ENCODE data around the gene APOBEC3B.
"Not testable (repeated sequence)": the region's sequence is repeated elsewhere in the genome, so short reads cannot be mapped to it uniquely, and the experiment has no call there.

APOBEC3B gene

GRCh38 chr22:38968801-38969200 lies 13.3 kb upstream of the APOBEC3B start:
- no peak for FAIRE-seq

GRCh38 chr22:38970551-38970950 lies 11.6 kb upstream of the APOBEC3B start:
- FAIRE-seq, result no peak

GRCh38 chr22:38971202-38971601 lies 10.9 kb upstream of the APOBEC3B start:
- no peak for FAIRE-seq

GRCh38 chr22:38971791-38972190 lies 10.4 kb upstream of the APOBEC3B start:
- no peak for FAIRE-seq

GRCh38 chr22:38972558-38972957 lies 9.6 kb upstream of the APOBEC3B start:
- no peak for FAIRE-seq

GRCh38 chr22:38973289-38974169 lies 8.6 kb upstream of the APOBEC3B start:
- FAIRE-seq, result no peak

GRCh38 chr22:38974170-38974825 lies 7.8 kb upstream of the APOBEC3B start:
- FAIRE-seq, result no peak

GRCh38 chr22:38974826-38975175 lies 7.3 kb upstream of the APOBEC3B start:
- FAIRE-seq, result no peak

- FAIRE-seq, result not testable (repeated sequence)
Observed at GRCh38 chr22:38977289-38977688, 4.9 kb upstream of the APOBEC3B start.

DNA sequence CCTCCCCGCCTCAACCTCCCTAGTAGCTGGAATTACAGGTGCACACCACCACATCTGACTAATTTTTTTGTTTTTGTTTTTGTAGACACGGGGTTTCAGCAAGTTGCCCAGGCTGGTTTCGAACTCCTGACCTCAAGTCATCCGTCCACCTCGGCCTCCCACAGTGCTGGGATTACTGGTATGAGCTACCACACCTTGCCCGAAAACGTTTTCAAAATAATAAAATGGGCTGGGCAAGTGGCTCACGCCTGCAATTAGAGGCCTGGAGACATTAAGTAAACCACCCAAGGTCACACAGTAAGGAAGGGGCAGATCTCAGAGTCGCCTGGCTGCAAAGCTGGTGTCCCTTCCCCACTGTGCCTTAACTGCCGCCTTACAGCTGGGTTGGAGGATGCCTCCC lies 1.6 kb upstream of the APOBEC3B start:
- peak; percentile 72 for FAIRE-seq

- peak; percentile 93 for FAIRE-seq
Observed at GRCh38 chr22:38981005-38981991, 849 bp upstream of the APOBEC3B start.

- FAIRE-seq, result no peak
Observed at GRCh38 chr22:38984224-38984623, 2.1 kb downstream of the APOBEC3B start.

GRCh38 chr22:38984784-38985757 lies 2.9 kb downstream of the APOBEC3B start:
- FAIRE-seq, result not testable (repeated sequence)

DNA sequence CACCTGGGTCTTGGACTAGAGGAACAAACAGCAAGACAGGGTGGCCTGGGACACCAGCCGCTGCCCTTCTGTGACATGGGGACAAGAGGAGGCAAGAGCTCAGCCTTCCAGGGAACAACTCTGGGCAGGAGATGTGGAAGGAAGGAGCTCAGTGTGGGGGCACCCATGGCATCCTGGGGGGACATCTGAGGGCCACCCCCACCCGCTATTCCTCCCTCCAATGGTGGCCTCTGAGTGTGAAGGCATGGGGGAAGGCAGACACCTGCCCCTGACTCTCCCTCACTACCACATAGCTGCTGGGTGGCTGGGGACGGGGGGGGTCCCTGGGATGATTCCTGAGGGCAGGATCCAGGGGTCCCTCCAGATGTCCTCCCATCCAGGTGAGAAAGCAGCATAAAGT lies 4.5 kb downstream of the APOBEC3B start:
- FAIRE-seq, result no peak

DNA sequence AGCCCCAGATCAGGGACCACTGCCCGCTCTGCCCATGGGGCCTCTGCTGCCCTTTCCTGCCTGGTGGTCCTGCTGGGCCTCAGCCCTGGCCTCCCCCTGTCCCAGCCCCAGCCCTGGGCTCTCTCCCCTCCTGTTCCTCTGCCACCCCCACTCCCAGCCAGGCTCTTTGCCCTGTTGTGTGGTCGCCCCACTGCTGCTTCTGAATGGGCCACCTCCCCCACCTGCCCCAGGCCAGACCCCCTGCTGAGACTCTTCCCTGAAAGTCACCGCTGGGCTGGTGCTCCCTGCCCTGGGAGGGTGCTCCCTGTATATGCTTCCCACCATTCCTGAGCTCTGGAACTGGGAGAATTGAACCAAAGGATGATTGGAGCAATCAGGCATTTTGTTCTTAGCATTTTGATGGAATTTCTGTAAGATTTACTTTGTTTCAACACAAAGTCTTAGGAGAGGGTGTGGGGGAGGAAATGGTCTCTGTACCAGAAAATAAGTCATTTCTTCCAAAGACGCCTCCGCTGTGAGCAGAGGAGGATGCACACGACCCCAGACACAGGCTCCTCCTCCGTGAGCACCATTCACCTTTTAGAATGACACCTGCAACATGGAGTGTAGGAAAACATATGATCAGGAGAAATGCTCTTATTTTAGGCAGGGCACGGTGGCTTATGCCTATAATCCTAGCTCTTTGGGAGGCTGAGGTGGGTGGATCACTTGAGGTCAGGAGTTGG lies 5.2 kb downstream of the APOBEC3B start:
- no peak for FAIRE-seq

- FAIRE-seq, result no peak
Observed at GRCh38 chr22:38989466-38989865, 7.3 kb downstream of the APOBEC3B start.

GRCh38 chr22:38992871-38993371 lies 10.8 kb downstream of the APOBEC3B start:
- FAIRE-seq, result not testable (repeated sequence)

GRCh38 chr22:38996105-38996504 lies 14.0 kb downstream of the APOBEC3B start:
- FAIRE-seq, result no peak

DNA sequence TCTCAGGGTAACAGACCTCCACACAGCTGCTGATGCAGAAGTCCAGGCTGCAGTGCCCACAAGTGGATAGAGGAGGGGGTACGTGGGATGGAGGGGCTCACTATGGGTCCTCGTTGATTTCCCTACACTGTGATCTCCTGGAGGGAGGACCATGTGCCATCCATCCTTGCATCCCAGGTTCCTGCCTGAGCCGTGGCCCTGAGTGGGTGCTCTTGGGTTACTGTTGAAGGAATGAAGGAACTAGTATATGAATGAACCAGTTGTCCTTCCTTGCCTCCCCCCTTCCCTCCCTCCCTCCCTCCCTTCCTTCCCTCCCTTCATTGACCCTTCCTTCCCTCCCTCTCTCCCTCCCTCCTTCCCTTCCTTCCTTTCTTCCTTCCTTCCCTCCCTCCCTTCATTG lies 15.4 kb downstream of the APOBEC3B start:
- FAIRE-seq, result no peak

DNA sequence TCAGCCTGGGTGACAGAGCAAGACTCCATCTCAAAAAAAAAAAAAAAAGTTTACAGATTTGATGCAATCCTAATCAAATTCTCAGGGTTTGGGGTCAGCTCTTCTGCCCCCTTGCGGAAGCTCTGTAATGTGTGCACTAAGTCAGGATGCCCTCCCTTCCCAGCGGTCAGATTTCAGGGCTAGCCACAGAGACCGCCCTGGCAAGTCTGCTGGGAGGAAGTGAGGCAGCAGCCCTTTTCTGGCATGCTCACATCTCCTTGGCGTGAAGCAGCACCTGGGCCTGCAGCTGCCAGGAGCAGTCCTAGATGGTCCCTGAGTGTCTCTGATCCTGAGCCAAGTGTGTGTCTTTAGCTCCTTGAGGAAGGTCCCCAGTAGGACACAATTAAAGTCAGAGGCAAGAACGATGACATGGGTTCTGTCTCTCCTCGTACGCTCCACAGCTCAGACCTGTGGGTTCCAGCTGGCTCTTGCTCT lies 21.1 kb downstream of the APOBEC3B start:
- peak; percentile 97 for FAIRE-seq

- no peak for FAIRE-seq
Observed at GRCh38 chr22:39007177-39007576, 25.0 kb downstream of the APOBEC3B start.
